HG02678 (cell line): ENCODE measurements around the gene PEX3.

Experiments
- ATAC-seq: cut with Tn5 transposase; IDR thresholded peaks from one replicate; pipeline ENCODE4 v1.9.1; 2021; ENCODE audit warnings: mild to moderate bottlenecking, moderate library complexity; ENCODE audit not compliant: unreplicated experiment

The PEX3 gene, protein sequence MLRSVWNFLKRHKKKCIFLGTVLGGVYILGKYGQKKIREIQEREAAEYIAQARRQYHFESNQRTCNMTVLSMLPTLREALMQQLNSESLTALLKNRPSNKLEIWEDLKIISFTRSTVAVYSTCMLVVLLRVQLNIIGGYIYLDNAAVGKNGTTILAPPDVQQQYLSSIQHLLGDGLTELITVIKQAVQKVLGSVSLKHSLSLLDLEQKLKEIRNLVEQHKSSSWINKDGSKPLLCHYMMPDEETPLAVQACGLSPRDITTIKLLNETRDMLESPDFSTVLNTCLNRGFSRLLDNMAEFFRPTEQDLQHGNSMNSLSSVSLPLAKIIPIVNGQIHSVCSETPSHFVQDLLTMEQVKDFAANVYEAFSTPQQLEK

DNA sequence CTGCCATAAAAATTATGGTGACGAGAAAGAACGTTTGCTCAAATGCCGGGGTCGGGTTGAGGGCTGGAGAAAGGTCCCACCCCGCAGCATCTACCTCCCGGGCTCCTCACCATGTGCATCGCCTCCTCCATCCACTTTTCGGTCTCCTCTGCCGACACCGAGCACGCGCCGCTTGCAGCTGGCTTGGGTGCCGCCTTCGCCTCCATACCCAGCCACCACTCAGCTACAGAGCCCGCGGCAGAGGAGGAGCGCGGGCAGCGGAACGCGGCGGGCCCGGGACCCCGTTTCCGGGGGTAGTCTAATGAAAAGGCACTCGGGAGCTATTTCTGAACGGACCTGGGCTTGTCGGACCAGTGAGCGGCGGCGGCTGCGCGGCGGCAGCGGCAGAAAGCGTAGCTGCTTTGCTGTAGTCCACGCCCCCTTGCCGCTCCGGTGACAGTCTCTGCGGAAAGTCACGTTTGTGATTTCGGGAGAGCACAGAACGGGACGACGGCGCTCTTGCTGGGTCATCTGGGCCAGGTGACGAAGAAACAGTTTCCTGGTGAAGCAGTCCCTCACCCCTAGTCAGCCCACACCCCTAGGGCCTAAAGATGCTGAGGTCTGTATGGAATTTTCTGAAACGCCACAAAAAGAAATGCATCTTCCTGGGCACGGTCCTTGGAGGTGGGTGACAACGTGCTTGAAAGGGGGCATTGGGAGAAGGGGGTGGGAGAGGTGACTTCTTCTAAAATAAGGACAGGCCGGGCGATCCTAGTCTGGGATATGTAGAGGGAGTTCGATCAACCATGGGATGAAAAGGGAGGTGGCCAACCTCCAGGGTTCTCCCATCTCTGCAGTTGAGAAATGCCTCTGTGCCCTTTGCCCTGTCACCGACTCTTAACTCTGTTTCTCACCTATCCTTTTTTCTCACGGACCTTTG lies at the start of gene PEX3, which contains the start of gene ADAT2:
Gene PEX3 (plus strand): TSS at position 353 of the 919 bp plus-strand sequence. CDS start 238 bp downstream, at position 591.
Gene ADAT2 (minus strand): TSS at position 243 of the 919 bp plus-strand sequence. CDS start 37 bp downstream, at position 206.
- peak; percentile 97 for ATAC-seq

GRCh38 chr6:143401068-143401446 lies 49.5 kb upstream of the PEX3 start:
- no peak for ATAC-seq

GRCh38 chr6:143401636-143402370 lies 48.8 kb upstream of the PEX3 start:
- ATAC-seq, result no peak

- ATAC-seq, result no peak
These were observed 47.8 kb upstream of the PEX3 start for GRCh38 chr6:143402721-143403336.

GRCh38 chr6:143405373-143406154 lies 45.0 kb upstream of the PEX3 start:
- no peak for ATAC-seq

- no peak for ATAC-seq
These were observed 43.9 kb upstream of the PEX3 start for GRCh38 chr6:143406673-143407072.

- no peak for ATAC-seq
These were observed 42.3 kb upstream of the PEX3 start for GRCh38 chr6:143408151-143408786.

DNA sequence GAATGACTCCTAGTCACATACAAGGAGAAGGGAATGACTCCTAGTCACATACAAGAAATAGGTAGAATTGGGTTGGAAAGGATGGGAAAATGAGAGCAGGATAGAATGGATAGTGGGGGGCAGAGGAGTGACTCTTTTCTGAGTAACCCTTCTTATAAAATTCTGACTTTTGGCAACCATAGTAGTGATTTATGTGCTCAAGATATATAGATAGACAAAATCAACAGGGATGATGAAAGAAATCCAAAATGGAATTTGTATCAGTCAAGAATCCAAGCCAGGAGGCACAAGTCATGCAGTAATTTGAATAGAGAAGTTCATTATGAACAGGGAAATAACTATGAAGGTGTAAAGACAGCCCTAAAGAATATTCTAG lies 41.8 kb upstream of the PEX3 start:
- no peak for ATAC-seq

DNA sequence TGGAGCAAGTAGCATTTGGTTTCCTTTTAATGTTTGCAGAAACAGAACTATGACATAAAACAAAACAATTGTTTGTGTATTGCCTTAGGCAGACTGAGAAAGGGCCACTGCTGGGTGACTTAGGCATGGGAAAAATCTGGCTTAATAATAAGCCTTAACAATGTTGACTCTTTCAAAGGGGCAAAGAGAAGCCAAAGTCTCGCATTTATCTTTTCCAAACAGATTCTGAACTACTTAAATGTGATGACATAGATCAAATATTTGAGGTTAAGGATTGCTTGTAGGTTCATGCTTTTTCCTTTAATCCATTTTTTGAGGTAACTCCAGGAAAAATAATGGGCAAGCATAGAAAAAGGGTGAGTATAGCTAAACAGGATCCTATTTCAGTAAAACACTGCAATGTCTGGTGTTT lies 39.7 kb upstream of the PEX3 start:
- ATAC-seq, result no peak

DNA sequence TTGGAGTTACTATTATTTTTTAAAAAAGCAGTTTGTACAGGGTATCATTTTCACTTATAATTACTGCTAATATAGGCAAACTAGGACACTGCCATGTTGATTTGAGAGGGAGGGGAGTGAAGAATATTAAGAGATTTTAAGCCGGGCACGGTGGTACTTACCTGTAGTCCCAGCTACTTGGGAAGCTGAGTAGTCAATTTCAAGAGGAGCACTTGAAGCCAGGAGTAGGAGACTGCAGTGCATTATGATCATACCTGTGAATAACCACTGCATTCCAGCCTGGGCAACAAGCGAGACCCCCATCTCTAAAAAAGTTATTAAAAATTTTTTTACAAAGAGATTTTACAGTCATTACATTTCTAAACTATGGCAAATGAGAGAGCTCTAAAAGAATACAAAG lies 35.8 kb upstream of the PEX3 start:
- ATAC-seq, result no peak

GRCh38 chr6:143419526-143419925 lies 31.1 kb upstream of the PEX3 start:
- no peak for ATAC-seq

- ATAC-seq, result no peak
These were observed 24.6 kb upstream of the PEX3 start for GRCh38 chr6:143426026-143426425.

DNA sequence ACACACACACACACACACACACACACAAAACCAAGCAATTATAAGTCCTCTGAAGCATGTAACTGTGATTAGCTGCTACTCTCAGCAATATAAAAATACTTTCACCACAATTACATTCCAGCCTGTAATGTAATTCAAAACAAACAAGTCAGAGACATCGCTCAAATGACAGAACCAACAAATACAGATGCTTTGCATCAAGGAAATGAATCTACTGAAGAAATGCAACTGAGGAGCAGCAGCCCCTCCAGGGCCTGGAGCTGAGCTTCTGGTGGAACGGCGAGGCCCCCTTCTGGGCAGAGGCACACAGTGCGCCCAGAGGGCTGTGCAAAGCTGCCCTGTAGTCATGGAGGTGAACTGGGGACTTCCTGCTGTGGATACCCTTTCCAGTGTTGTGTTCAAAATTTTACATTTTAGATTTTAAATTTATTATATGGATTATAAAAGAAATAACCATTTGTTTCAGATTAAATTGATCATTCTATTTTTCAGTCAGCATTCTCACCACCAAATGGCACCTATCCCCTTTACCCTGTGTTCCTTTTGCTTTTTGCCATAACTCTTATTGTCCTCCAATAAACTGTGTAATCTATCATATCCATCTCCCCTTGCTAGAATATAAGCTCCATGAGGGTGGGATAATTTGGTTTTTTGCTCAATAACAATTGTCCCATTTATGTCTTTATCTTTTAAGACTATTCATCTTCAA lies 23.3 kb upstream of the PEX3 start:
- peak; percentile 100 for ATAC-seq

GRCh38 chr6:143429970-143430369 lies 20.6 kb upstream of the PEX3 start:
- no peak for ATAC-seq

GRCh38 chr6:143431226-143431625 lies 19.4 kb upstream of the PEX3 start:
- ATAC-seq, result no peak

DNA sequence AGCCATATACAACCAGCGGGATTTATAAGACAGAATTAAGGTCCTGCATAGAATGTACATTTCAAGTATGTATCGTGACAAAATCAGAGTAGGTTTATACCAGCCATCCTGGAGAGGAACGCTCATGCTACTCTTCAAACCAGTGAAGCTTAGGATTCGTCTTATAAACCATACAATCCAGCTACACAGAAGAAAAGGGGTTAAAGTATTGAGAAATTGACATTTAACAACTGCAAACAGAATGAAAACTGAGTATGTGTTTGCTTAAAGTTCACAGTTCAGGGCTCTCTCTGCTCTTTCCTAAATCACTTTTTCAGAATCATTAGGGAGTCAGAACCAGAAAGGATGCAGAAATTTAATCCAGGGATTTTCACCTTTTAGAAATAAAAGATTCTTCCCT lies 18.0 kb upstream of the PEX3 start:
- ATAC-seq, result no peak

- no peak for ATAC-seq
These were observed 9.6 kb upstream of the PEX3 start for GRCh38 chr6:143441010-143441409.

- no peak for ATAC-seq
These were observed 8.7 kb upstream of the PEX3 start for GRCh38 chr6:143441680-143442545.
